Cerebellar nuclear complex (tissue), 1 donor: Measurements from ENCODE around the gene SLIT1.
A peak's percentile ranks its signal among the peaks of the same experiment; 100 is the strongest.

ENCODE experiments used
- DNase-seq, 2 experiments: peaks; one replicate each; lab custom pipeline; 2025; lab: John Stamatoyannopoulos, UW

SLIT1 gene

DNA sequence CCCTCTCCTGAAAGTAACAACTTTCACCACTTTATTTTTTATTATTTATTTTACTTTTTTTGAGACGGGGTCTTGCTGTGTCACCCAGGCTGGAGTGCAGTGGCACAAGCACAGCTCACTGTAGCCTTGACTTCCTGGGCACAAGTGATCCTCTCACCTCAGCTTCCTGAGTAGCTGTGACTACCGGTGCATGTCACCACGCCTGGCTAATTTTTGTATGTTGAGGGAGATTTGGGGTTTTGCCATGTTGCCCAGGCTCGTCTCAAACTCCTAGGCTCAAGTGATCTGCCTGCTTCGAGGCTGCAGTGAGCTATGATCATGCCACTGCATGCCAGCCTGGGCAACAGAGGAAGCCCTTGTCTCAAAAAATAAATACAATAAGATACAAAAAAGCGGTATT is 14.9 kb upstream of the SLIT1 start:
- DNase-seq, result no peak

DNA sequence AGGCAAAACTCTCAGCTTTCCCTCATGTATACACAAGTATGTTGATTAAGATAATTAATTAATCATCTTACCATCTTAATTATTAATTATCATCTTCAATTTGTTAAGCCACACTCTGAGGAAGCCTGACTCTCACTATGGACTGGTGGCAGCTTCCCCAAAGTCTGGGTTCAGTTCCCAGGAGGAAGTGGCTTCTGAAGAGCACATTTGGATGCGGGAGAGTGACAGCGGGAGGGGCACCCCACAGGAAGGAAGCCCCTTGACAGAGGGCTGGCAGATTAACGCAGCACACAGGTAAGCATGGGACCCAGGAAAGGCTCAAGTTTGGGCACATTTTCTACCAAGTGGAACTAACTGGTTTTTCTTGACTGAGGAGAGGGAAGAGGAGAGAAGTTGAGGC is 13.4 kb upstream of the SLIT1 start:
- DNase-seq, result no peak

DNA sequence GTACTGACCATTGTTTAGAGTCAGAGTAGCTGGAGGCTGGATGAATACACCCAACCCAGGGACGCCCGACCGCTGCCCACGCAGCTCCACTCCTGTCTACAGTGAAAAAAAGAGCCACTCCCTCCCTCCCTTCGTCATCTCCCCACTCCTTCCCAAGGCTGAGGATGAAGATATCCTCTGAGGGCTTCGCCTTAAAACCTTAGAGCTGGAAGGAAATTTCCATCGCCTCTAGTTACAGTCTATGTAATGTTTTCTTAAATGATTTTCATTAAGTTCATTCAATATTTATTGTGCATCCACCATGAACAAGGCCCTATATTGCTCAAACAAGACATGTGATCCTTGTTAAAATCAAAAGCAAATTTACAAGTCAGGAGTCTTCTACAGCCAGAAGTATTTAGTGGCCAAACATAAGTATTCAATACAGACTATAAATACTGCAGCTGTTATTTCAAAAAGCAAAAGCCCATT is 11.3 kb upstream of the SLIT1 start:
- DNase-seq, result no peak

DNA sequence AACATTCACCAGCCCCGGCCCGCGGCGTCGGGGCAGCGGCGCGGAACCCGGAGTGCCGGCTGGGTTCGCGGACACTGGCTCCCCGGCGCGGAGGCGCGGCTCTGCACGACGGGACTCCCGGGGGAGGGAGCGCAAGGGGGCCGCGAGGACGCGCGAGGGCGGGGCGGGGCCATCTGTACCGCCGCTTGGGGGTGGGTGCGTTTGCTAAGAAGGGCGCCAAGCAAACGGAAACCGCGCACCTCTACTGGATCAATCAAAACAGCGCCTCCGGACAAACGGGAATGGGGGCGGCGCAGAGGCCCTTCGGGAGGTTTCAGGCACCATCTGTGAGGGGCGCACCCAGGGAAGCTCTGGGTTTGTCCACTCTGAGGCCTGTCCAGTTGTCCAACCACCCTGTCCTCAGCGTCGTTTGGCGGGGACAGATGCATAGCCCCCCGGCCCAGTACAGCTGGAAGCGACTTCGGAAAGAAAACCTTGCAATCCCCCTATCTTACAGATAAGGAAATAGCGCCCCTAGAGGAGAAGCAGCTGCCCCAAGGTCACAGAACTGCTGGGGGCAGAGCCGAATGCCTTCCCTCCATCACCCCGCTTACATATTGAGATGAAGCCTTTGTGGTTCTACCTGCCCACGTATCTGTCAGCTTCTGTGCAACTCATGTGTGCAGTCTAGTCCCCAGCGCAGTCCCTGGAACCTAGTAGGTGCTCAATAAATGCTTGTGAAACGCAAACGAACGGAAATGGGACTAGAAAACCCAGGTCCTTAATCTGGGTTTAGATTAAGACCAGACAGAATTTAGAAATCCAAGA is 10.7 kb upstream of the SLIT1 start:
- DNase-seq, result no peak

DNA sequence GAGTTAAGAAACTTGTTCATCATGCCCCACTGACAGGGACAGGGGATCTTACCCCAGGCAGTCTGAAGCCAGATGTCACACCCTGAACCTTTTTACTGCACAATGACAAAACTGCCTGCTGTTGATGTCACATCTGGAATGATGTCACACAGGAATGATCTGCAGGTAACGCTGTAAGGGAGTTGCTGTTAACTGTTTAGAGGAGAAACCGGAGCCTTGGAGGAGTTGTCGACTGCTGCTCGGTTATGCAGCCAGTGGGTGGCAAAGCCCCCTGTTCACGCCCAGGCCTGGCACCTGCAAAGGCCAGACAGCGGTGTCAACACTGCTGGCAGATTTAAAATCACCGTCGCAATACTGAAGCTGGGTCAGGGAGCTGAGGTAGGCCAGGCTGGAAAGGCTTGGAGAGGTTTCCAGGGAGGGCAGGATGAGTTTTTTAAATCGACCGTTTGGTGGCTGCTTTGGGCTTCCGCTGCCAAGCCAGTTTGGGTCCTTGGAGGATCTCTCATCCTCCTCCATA is 10.0 kb upstream of the SLIT1 start:
- no peak for DNase-seq

DNA sequence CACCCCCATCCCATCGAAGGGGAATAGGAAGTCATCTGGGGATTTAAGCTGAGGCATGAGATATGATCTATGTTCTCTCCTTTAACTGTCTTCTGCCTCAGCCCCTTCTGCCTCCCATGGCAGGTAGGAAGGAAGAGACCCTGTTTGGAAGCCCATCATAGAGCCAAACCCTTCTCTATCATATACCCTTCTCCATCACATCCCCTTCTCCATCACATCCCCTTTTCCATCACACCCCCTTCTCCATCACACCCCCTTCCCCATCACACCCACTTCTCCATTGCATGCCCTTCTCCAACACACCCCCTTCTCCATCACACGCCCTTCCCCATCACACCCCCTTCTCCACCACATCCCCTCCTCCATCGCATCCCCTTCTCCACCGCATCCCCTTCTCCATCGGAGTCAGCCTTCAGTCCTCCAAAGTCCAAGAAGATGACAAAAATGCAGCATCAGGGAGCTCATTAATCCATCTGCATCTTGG is 7.2 kb upstream of the SLIT1 start:
- DNase-seq, result no peak

DNA sequence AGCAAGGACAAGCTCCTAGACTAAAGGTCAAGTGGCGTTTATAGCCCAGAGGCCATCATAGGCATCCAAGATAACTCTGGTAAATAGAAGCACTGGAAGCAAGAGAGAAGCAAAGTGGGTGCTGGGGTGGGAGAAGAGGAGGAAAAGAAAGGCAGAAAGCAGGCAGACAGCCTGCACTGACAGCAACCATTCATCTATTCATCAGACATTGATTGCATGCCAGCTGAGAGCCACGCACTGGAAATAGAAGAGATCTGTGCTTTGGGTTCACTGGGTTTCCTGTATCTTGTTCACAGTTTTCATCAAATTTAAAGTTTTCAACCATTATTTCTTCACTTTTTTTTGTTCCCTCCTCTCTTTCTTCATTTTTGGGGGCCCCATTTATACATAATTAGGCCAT is 4.7 kb upstream of the SLIT1 start:
- DNase-seq, result no peak

DNA sequence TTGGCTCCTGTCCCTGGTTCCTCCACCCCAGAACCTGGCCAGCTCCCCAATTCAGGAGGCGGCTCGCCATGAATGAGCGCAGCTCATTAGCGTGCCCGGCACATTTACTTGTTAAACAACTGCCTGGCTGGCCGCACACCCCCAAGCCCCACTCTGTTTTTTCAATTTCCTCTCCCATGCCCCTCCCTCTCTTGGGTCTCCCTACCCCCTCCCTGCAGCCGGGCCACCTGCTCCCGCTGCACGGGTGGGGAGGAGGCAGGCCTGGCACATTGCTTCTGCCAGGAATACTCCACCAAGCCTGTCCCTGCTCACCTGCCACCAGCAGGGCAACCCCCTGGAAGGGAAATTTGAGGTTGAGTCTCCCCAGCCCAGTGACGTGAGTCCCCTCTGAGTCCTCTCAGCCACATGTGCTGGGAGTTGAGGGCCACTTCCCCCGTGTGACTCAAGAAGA is 2.5 kb upstream of the SLIT1 start:
- DNase-seq, result no peak

DNA sequence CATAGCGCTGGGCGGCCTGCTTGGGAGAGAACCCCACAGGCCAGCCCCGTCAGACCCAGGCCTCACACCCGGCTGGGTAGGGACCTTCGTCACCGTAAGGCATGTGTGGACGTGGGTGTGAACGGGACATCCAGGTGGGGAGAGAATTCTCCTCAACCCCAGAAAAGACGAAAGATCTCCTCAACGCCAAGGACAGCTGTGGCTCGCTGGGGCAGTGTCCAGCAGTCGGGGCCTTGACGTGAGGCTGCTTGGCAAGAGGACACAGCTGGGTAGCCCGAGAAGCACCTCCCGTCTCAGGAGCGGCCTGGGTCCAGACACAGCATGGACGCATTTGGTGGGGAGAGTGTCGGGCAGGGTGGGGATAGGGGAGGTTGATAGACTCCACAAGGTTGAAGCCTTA is 1.2 kb upstream of the SLIT1 start:
- no peak for DNase-seq

DNA sequence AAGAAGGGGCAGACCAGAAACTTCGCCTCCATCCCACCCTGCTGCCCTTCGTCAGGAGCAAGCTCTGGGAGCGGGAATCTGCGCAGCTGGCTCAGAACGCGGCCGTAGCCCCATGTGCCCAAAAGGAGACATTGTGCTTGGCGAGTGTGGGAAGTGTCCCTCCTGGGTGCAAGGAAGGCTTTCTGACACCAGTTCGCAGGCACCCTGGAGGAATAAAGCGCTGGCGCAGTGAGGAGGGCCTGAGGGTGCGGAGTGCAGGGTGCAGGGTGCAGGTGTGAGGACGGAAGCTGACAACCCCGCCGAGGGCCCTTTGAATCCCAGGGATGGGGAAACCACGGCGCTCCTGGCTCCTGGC is 811 bp downstream of the SLIT1 start:
- DNase-seq, result no peak

DNA sequence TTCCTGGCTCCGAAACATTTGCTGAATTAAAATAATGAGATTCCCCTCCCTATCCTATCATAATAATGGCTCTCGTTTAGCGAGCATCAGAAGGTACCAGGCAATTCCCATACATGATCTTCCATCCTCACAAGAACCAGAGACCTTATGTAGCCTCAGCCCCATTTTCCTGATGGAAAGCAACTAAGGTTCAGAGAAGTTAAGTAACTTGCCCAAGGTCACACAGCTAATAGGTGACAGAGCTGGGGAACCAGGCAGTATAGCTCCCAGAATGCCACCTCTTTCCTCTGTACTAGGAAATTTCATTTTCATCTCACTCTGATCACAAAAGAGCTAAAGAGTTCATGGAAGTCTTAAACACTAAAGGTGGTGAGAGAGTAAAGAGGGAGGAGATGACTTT is 2.4 kb downstream of the SLIT1 start:
- DNase-seq, result no peak

DNA sequence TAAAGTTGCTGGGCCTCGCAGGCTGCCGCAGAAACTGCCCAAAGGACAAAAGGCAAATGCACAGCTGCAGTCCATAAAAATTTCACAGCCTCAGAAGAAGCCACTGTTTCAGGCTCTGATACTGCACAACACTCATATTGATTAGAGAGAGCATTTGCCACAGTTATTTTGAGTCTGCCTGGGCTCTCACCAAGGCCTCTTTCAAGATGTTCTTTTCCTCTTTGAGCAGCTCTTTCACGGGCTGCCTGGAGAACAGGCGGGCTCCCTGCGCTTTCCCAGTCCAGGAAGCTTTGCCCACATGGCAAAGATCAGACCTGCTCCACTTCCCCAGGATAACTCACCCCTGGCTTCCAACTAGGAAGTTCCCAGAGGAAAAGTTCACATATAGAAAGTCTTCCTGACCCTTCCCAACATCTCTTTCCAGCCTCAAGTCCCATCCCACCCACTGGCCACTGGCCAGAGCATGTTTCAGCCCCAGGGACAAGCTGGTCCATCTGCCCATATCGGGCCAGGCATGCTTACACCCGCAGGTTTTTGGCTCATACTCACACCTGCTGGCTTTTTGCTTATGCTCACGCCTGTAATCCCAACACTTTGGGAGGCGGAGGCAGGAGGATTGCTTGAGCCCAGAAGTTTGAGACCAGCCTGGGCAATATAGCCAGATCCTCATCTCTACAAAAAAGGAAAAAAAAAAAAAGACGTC is 3.3 kb downstream of the SLIT1 start:
- DNase-seq, result no peak

DNA sequence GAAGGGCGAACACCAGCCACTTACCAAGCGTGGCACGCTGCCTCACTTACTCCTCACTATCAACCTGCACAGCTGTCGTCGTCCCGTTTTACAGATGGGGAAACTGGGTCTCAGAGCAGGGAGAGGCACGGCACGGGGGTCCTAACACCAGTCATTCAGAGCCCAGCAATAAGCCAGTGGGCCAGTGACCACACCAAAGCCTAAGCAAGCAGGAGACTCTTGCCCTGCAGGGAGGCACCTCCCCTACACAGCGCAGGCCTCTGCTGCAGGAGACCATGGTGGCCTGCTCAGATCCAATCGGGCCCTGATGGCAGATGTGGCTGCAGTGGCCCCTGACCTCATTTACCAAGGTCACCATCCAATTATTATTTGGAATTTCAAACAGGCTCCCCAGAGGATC is 4.8 kb downstream of the SLIT1 start:
- DNase-seq, result no peak

DNA sequence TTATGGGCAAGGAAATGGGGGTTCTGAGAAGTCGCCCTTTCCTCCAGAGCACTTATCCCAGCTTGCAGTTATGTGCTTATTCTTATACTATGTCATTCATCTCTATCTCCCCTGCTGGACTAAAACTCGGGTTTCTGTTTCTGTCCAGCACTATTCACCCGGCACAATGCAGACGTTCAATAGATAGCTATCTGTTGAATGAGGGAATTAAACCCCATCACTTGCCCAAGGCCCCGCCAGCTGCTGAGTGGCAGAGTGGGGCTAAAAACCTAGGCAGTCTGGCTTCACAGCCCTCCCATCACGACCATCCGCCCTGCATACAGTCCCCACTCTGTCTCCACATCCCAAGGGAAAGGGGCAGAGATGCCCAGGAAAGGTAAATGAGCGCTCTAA is 5.4 kb downstream of the SLIT1 start:
- no peak for DNase-seq

DNA sequence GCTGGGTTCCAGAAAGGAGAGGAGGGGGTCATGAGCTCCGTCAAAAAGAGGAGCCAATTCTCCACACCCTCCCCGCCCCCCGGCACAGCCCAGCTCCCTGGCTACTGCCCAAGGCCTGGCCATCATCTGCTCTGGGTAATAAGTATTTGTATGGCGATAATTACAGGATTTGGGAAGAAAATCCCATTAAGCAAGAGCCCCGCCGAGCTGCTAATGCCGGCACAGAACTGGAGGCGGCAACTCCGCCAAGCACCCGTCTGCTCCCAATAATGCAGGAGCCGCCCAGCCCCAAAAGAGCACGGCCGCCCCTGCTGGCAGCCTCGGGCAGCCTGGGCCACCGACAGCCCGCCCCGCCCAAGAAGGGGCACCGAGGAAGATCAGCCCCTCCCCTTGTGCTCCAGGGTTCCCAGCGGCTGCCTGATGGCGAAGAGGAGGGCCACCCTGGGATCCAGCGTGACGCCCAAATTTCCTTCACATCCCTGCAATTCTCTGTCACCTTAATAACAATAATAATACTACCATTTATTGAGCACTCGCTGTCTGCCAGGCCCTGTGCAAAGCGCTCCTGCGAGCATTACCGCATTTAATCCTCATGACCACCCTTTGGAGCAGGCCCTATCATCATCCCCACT is 5.9 kb downstream of the SLIT1 start:
- peak in 1 of 2 experiments; percentile 25 for DNase-seq

DNA sequence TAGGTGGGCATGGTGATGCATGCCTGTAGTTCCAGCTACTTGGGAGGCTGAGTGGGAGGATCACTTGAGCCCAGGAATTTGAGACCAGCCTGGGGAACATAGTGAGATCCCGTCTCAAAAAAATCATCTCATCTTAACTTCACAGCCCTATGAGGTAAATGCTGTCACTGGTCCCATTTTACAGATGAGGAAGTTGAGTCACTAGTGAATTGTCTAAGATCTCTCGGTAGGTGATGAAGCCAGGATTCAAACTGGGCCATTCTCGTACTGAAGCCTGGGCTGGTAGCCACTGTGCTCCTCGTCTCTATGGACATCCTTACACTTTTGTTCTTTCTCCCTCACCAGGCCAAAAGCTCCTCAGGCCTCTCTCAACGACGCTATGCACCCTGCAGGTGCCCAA is 6.4 kb downstream of the SLIT1 start:
- DNase-seq, result no peak

DNA sequence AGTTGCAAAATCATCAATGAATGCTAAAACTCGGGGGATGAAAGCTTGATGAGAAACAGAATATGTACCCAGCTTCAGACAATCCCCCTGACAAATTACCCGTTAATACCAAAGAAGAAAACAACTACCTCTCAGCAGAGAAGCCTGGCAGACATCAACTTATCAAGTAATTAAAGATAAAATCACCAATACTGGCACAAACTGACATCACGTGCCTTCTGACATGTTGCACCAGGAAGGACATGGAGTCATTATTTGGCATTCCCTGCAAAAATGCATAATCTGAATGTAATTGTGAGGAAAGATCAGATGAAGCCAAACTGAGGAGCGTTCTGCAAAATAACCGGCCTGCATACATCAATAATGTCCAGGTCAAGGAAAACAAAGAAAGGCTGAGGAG is 7.7 kb downstream of the SLIT1 start:
- DNase-seq, result no peak

DNA sequence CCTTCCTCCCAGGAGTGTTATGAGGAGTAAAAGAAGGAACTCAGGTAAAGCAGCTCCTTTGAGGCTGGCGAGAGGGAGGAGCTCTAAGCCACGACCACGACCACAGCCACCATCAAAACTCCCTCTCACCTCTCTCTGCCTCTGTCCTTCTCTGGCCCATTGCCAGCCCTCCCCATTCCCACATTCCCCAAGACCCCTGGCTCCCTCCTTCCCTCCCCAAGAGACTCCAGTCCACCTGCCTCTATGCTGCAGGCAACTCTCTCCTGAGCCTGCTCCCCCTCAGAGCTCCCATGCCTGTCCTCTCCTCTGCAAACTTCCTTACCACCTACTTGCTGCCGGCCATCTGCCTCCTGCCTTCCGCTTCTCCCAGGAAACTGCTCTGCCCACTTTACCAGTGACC is 9.5 kb downstream of the SLIT1 start:
- no peak for DNase-seq

DNA sequence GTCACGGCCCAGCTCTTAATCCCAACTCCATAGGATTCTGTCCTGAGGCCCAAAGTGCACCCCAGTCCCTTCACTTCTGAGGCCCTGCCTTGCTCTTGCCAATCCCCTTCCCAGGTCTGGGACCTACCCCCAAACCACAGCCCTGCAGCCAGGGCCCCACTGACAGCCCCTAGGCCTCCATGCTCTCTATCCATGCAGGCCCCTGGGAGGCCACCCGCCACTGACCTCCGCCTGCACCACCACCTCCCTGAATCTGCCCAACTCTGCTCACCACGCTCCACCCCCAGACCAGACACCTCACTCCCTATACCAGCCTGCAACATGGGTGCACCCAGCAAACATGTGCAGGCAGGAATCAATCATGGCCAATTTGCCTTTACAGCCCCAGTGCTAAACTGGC is 10.2 kb downstream of the SLIT1 start:
- no peak for DNase-seq

DNA sequence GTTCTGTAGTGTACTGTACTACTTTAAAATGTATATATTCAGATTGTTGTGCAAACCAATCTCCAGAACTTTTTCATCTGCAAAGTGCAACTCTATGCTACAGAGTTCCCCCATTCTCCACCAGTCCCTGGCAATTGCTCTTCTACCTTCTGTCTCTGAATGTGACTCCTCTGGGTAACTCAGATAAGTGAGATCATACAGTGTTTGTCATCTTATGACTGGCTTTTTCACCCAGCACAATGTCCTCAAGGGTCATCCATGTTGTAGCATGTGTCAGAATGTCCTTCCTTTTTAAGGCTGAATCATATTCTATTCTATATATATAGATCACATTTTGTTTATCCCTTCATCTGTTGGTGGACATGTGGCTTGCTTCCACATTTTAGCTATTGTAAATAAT is 10.8 kb downstream of the SLIT1 start:
- no peak for DNase-seq

DNA sequence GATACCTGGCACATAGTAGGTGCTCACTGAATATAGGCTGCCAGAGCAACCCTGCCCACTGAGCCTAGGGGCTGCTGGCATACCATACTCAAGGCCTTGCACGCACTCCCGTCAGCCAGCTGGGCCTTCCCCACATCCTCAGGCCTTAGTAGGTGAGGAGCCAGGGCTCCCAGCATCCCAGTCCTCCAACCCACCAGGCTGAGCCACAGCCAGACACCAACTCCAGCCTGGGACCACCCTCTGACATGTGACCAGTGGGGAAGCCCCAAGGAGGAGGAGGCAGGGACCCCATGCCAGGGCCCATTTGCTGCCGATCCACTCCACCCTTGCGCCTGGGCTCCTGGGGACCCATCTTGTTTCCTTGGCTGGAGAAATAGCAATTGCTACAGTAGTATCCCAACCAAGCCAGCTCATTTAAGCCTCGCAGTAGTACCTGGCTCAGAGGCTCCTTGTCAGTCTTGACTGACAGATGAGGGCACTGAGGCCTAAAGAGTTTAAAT is 11.4 kb downstream of the SLIT1 start:
- no peak for DNase-seq

DNA sequence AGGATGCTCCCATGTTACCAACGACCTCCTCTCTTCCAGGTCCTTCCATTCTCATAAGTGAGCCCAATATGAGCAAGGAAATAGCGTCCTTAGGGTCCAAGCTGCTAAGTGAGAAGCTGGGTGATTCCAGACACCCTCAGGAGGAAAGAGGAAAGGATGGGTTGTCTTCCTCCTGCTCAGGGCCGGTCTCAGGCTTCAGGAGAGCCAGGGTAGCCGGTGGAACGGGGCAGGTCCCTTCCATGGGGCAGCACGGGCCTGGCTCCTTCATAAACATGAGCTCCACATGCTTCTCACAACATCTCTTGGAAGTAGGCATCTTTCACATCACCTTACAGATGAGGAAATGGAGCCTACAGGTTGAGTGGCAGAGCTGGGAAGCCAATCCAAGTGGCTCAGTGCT is 12.7 kb downstream of the SLIT1 start:
- DNase-seq, result no peak

DNA sequence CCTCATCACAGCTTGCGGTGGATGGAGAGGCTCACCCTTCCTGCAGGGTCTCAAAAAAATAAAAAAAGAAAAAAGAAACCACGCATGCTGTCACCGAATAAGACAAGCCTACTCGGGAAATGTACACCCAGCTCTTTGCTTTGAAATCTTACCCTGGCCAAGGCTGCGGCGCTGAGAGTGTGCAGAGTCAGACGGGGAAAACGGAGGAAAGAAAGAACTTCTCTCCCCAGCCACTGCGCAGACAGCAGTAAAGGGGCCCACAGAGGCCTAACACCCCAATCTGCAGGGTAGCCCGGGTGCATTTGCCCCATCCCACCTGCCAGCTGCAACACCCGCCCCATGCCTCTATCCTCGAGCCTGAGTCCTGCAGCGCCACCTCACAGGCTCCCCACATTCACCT is 14.8 kb downstream of the SLIT1 start:
- DNase-seq, result no peak
